GM12878 (cell line): ENCODE results near the gene SORL1. TPM values are rescaled to one million over a fixed set of nuclear protein-coding genes. Genes with fewer than 3 reads are reported as not detected.

Experiments used
- ATAC-seq: fragments of 200-7000 bp; cut with Tn5 transposase; 3 replicates; pipeline ENCODE4 v1.9.1; 2020; ENCODE audit warnings: mild to moderate bottlenecking, moderate library complexity
- BruUV-seq: library from RNA; stranded (reverse); fragments of 400-500 nt; replicated peaks from 2 replicates; lab custom pipeline; 2021; lab: Mats Ljungman, UMichigan
- CTCF ChIA-PET: fragments of 300-600 bp; sonication (Branson Sonifier 250); formaldehyde crosslinking; extraction: SDS; loops from one replicate; lab custom pipeline; 2021; ENCODE audit warnings: inconsistent platforms; lab: Yijun Ruan, JAX
- POLR2A ChIA-PET: fragments of 350-600 bp; formaldehyde crosslinking; extraction: SDS; loops from one replicate; lab custom pipeline; 2021; ENCODE audit warnings: inconsistent platforms; lab: Charles Lee
- RAD21 ChIA-PET: fragments of 300-600 bp; sonication (Branson Sonifier 250); formaldehyde crosslinking; loops from one replicate; lab custom pipeline; 2023; ENCODE audit warnings: antibody characterized with exemption; ENCODE audit not compliant: unreplicated experiment; lab: Charles Lee
- SMC1A ChIA-PET: fragments of 300-600 bp; sonication (Branson Sonifier 250); formaldehyde crosslinking; loops from one replicate; lab custom pipeline; 2023; ENCODE audit not compliant: unreplicated experiment, uncharacterized antibody; lab: Charles Lee
- DNase-seq: peaks from one replicate; pipeline ENCODE4 v3.0.0-alpha.2; 2011; ENCODE audit warnings: low read depth, low spot score
- FAIRE-seq: peaks from 3 replicates; lab custom pipeline; 2011; peaks lifted over from hg19 to GRCh38; lab: Jason Lieb, UNC
- H2AFZ ChIP-seq: 2 replicates; pipeline ENCODE4 v1.6.0; 2011; ENCODE audit warnings: low read depth, low read length, control low read depth; ENCODE audit not compliant: control insufficient read depth
- H3K27ac ChIP-seq: 2 replicates; pipeline ENCODE4 v1.5.1; 2011; ENCODE audit warnings: control low read depth; ENCODE audit not compliant: control insufficient read depth, insufficient read depth
- H3K27me3 ChIP-seq, 2 experiments: replicated peaks in 1 of 2; 2 replicates each; pipeline versions ENCODE4 v1.6.0 to v1.6.1; 2011; ENCODE audit warnings: low read length in 1 of 2; ENCODE audit not compliant: control insufficient read depth in 2 of 2, insufficient read depth in 2 of 2
- H3K36me3 ChIP-seq, 2 experiments: 2 replicates each; pipeline ENCODE4 v1.5.1; 2011; ENCODE audit warnings: low read length in 1 of 2; ENCODE audit not compliant: control insufficient read depth in 2 of 2, insufficient read depth in 2 of 2
- H3K4me1 ChIP-seq: 2 replicates; pipeline ENCODE4 v1.6.1; 2011; ENCODE audit warnings: mild to moderate bottlenecking, low read length, moderate library complexity, mixed read lengths; ENCODE audit not compliant: control insufficient read depth, insufficient read depth
- H3K4me2 ChIP-seq: 2 replicates; pipeline ENCODE4 v1.6.0; 2011; ENCODE audit warnings: control low read depth; ENCODE audit not compliant: control insufficient read depth, insufficient read depth
- H3K4me3 ChIP-seq: fragments of 200-600 bp; sonication (generic); 2 replicates; pipeline ENCODE4 v1.5.1; 2016
- H3K79me2 ChIP-seq: 2 replicates; pipeline ENCODE4 v1.6.0; 2011; ENCODE audit warnings: low read length; ENCODE audit not compliant: control insufficient read depth, insufficient read depth
- H3K9ac ChIP-seq: 2 replicates; pipeline ENCODE4 v1.8.0; 2011; ENCODE audit warnings: low read length, control low read depth, mixed read lengths; ENCODE audit not compliant: control insufficient read depth, insufficient read depth
- H3K9me3 ChIP-seq: replicated peaks from 3 replicates; pipeline ENCODE4 v1.5.1; 2011; ENCODE audit warnings: mild to moderate bottlenecking, low read length; ENCODE audit not compliant: control insufficient read depth, insufficient read depth
- H4K20me1 ChIP-seq: 2 replicates; pipeline ENCODE4 v1.6.0; 2011; ENCODE audit not compliant: control insufficient read depth, insufficient read depth
- CBX5 ChIP-seq: sonication (generic); IDR thresholded peaks from 2 replicates; pipeline ENCODE4 v1.6.1; 2016; ENCODE audit warnings: low read depth, moderate library complexity, mild to moderate bottlenecking, inconsistent platforms
- CHD2 ChIP-seq: IDR thresholded peaks from 2 replicates; pipeline ENCODE4 v1.6.1; 2011; ENCODE audit warnings: low read depth, low read length, improper control_type of control experiment, borderline replicate concordance
- DPF2 ChIP-seq: fragments of 450-650 bp; IDR thresholded peaks from 2 replicates; pipeline ENCODE4 v1.6.1; 2017; ENCODE audit warnings: mild to moderate bottlenecking
- ETV6 ChIP-seq, 2 experiments: fragments of 450-650 bp in 1 of 2; IDR thresholded peaks in 1 of 2; conservative IDR thresholded peaks in 1 of 2; 2 replicates each; pipeline ENCODE4 v1.6.1; 2014; ENCODE audit warnings: antibody characterized with exemption in 1 of 2, borderline replicate concordance in 1 of 2, low read depth in 1 of 2, mild to moderate bottlenecking in 1 of 2, moderate library complexity in 1 of 2
- GABPA ChIP-seq: IDR thresholded peaks from 2 replicates; pipeline ENCODE4 v1.6.1; 2014; ENCODE audit warnings: antibody characterized with exemption, low read depth, mild to moderate bottlenecking, inconsistent platforms
- IRF4 ChIP-seq: IDR thresholded peaks from 2 replicates; pipeline ENCODE4 v1.6.1; 2011; ENCODE audit warnings: low read depth, low read length
- NBN ChIP-seq: fragments of 450-650 bp; IDR thresholded peaks from 2 replicates; pipeline ENCODE4 v1.6.1; 2016
- POLR2A ChIP-seq: IDR thresholded peaks from 2 replicates; pipeline ENCODE4 v1.6.1; 2011; ENCODE audit warnings: low read depth, mild to moderate bottlenecking, low read length
- RAD51 ChIP-seq: fragments of 450-650 bp; IDR thresholded peaks from 2 replicates; pipeline ENCODE4 v1.6.1; 2016; ENCODE audit warnings: moderate library complexity, mild to moderate bottlenecking, inconsistent platforms
- SMARCA5 ChIP-seq: fragments of 450-650 bp; IDR thresholded peaks from 2 replicates; pipeline ENCODE4 v1.6.1; 2017; ENCODE audit warnings: mild to moderate bottlenecking
- SUPT20H ChIP-seq: IDR thresholded peaks from 2 replicates; pipeline ENCODE4 v1.6.1; 2011; ENCODE audit warnings: low read depth, mild to moderate bottlenecking, low read length, moderate library complexity, borderline replicate concordance; ENCODE audit not compliant: control insufficient read depth
- TCF12 ChIP-seq: IDR thresholded peaks from 2 replicates; pipeline ENCODE4 v1.6.1; 2011; ENCODE audit warnings: low read depth, mild to moderate bottlenecking, low read length
- WGBS: methylation state at CpG from one replicate; pipeline ENCODE4 v1.1.6; 2016; ENCODE audit warnings: low lambda C conversion rate; ENCODE audit not compliant: insufficient replicate concordance, insufficient coverage; ENCODE audit errors: missing lambda C conversion rate; 5-methylcytosine and 5-hydroxymethylcytosine counted together
- in situ Hi-C: fragments of 300-500 bp; cut with MboI; formaldehyde crosslinking; loops from 9 replicates; pipeline ENCODE4 v1.14.3; 2018; ENCODE audit warnings: mixed read lengths
- intact Hi-C: fragments of 100-400 bp; cut with micrococcal nuclease; formaldehyde crosslinking; loops from one replicate; pipeline ENCODE4 v1.14.2; 2022; ENCODE audit not compliant: unreplicated experiment
- polyA plus RNA-seq, 11 experiments: library from polyadenylated mRNA; depleted of rRNA in 4 of 11; unstranded in 6 of 11; stranded (reverse) in 5 of 11; fragments of >200 nt; fragmentation: Nextera tagmentation in 4 of 11; fragmentation: Illumina TruSeq in 1 of 11; extraction: Ambion mirVana in 4 of 11; extraction: Trizol in 1 of 11; gene quantifications; 1 replicate in 1 of 11; 2 replicates in 10 of 11; pipeline versions ENCODE4 v1.2.1 to v1.2.3, GENCODE V29; 2011 to 2016; ENCODE audit warnings: inconsistent platforms in 2 of 11, missing spikeins in 2 of 11, low read depth in 1 of 11
- total RNA-seq, 4 experiments: library from RNA; depleted of rRNA in 3 of 4; stranded (reverse); fragments of >200 nt in 3 of 4; fragmentation: Illumina TruSeq in 1 of 4; extraction: Trizol in 1 of 4; gene quantifications; 2 replicates each; pipeline versions ENCODE4 v1.2.1 to v1.2.3, GENCODE V29; 2013 to 2021
- TF ChIP-seq, protein P1 (sequence below): IDR thresholded peaks from 2 replicates; pipeline ENCODE4 v1.6.1; 2011; ENCODE audit warnings: borderline replicate concordance, low read depth, mild to moderate bottlenecking, moderate library complexity, mixed read lengths, low read length; ENCODE audit not compliant: insufficient read depth; ENCODE audit errors: extremely low read length
- TF ChIP-seq, protein P2 (sequence below): fragments of 450-650 bp; IDR thresholded peaks from 2 replicates; pipeline ENCODE4 v1.6.1; 2017; ENCODE audit warnings: mild to moderate bottlenecking, moderate library complexity
- TF ChIP-seq, protein P3 (sequence below): fragments of 450-650 bp; formaldehyde crosslinking; IDR thresholded peaks from 2 replicates; pipeline ENCODE4 v1.4.0; 2022; ENCODE audit warnings: mild to moderate bottlenecking, moderate library complexity

The SORL1 gene
- total and polyA plus RNA-seq, 10 of the 15 experiments (the other 5 are each of a cell fraction or from before 2014, with no cell fraction given), result 20.2 to 107 (median 59.9) TPM

DNA sequence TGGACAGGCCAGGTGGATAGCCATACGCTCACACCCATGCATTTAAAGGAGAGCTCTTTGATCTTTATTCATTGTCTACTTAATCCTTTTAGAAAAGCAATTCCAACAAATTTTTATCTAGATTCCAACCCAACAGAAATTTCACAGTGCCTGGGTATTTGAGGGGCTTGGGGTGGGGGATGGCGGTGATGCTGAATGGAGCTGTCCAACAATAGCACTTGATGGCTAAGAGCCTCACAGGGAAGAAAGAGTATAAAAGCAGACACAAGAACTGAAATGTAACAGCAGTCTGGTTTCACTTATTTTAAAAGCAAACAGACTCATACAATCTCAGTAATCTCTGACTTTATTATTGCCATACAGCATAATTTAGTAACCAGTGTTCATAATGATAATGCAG, 102.4 kb downstream of the SORL1 start:
- in situ Hi-C loops, result no loop called here
- Histone ChIP-seq H3K27ac (no peak overlapping the region), H3K4me3 (no peak overlapping the region)
- DNase-seq, result no peak
- BruUV-seq, result no TSS peak
- TF ChIP-seq, protein P1, sequence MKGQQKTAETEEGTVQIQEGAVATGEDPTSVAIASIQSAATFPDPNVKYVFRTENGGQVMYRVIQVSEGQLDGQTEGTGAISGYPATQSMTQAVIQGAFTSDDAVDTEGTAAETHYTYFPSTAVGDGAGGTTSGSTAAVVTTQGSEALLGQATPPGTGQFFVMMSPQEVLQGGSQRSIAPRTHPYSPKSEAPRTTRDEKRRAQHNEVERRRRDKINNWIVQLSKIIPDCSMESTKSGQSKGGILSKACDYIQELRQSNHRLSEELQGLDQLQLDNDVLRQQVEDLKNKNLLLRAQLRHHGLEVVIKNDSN, result no peak
- TF ChIP-seq POLR2A (no peak), RAD51 (no peak), IRF4 (no peak), SMARCA5 (no peak), ETV6 (conservative IDR thresholded peaks at IDR 0.05 in 1 of 2, IDR thresholded peaks at IDR 0.05 in 1 of 2; ENCODE audit: borderline replicate concordance in 1 of 2, low read depth in 1 of 2) (no peak), CHD2 (no peak), DPF2 (no peak), SUPT20H (no peak), CBX5 (no peak), GABPA (no peak), NBN (no peak), TCF12 (no peak)
- TF ChIP-seq, protein P2, sequence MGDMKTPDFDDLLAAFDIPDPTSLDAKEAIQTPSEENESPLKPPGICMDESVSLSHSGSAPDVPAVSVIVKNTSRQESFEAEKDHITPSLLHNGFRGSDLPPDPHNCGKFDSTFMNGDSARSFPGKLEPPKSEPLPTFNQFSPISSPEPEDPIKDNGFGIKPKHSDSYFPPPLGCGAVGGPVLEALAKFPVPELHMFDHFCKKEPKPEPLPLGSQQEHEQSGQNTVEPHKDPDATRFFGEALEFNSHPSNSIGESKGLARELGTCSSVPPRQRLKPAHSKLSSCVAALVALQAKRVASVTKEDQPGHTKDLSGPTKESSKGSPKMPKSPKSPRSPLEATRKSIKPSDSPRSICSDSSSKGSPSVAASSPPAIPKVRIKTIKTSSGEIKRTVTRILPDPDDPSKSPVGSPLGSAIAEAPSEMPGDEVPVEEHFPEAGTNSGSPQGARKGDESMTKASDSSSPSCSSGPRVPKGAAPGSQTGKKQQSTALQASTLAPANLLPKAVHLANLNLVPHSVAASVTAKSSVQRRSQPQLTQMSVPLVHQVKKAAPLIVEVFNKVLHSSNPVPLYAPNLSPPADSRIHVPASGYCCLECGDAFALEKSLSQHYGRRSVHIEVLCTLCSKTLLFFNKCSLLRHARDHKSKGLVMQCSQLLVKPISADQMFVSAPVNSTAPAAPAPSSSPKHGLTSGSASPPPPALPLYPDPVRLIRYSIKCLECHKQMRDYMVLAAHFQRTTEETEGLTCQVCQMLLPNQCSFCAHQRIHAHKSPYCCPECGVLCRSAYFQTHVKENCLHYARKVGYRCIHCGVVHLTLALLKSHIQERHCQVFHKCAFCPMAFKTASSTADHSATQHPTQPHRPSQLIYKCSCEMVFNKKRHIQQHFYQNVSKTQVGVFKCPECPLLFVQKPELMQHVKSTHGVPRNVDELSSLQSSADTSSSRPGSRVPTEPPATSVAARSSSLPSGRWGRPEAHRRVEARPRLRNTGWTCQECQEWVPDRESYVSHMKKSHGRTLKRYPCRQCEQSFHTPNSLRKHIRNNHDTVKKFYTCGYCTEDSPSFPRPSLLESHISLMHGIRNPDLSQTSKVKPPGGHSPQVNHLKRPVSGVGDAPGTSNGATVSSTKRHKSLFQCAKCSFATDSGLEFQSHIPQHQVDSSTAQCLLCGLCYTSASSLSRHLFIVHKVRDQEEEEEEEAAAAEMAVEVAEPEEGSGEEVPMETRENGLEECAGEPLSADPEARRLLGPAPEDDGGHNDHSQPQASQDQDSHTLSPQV, result no peak
- TF ChIP-seq, protein P3, sequence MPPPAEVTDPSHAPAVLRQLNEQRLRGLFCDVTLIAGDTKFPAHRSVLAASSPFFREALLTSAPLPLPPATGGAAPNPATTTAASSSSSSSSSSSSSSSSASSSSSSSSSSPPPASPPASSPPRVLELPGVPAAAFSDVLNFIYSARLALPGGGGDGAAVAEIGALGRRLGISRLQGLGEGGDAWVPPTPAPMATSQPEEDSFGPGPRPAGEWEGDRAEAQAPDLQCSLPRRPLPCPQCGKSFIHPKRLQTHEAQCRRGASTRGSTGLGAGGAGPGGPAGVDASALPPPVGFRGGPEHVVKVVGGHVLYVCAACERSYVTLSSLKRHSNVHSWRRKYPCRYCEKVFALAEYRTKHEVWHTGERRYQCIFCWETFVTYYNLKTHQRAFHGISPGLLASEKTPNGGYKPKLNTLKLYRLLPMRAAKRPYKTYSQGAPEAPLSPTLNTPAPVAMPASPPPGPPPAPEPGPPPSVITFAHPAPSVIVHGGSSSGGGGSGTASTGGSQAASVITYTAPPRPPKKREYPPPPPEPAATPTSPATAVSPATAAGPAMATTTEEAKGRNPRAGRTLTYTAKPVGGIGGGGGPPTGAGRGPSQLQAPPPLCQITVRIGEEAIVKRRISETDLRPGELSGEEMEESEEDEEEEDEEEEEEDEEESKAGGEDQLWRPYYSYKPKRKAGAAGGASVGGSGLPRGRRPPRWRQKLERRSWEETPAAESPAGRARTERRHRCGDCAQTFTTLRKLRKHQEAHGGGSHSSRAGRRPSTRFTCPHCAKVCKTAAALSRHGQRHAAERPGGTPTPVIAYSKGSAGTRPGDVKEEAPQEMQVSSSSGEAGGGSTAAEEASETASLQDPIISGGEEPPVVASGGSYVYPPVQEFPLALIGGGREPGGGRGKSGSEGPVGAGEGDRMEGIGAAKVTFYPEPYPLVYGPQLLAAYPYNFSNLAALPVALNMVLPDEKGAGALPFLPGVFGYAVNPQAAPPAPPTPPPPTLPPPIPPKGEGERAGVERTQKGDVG (CRISPR knock-in tag), result no peak
- TF ChIP-seq, all 136 proteins: peak for 0
- H3K9ac ChIP-seq, result no peak overlapping the region
- H3K79me2 ChIP-seq, result peaks cover 3% of the 10 kb centered on the region
- FAIRE-seq, result no peak
- no peak overlapping the region for H2AFZ ChIP-seq
- POLR2A ChIA-PET, result interaction anchor here (0.5 kb wide), 1 partner anchor 82 kb away, joined by 3 read pairs; no protein-coding TSS in a partner anchor
- WGBS, result 100% methylated on average over 2 of the region's 2 CpGs
- SMC1A ChIA-PET, result interaction anchor here (0.6 to 1.7 kb wide), 3 partner anchors 12 to 1317 kb away, joined by 3 to 9 read pairs (median 6); no protein-coding TSS in a partner anchor
- ATAC-seq, result no peak
- peaks cover 35 to 59% of the 10 kb centered on the region in 2 experiments for H3K36me3 ChIP-seq
- H3K9me3 ChIP-seq, result no peaks in the 10 kb centered on the region
- CTCF ChIA-PET, result interaction anchor here (0.6 to 2.2 kb wide), 4 partner anchors 13 to 233 kb away, joined by 3 to 5 read pairs (median 4); no protein-coding TSS in a partner anchor
- no peaks in the 10 kb centered on the region for H3K27me3 ChIP-seq
- H3K4me1 ChIP-seq, result peaks cover 37% of the 10 kb centered on the region
- intact Hi-C loops, result no loop called here
- H4K20me1 ChIP-seq, result no peaks in the 10 kb centered on the region; the same call in 1 of the 2 replicates
- H3K4me2 ChIP-seq, result no peak overlapping the region
- RAD21 ChIA-PET, result interaction anchor here (1.4 kb wide), 1 partner anchor 12 kb away, joined by 3 read pairs; no protein-coding TSS in a partner anchor
